Activated CD8-positive, alpha-beta T cell treated with anti-CD3 and anti-CD28 coated beads for 36 hours (primary cell): ENCODE results near the gene IL21. TPM values are rescaled to one million over a fixed set of nuclear protein-coding genes. Genes with fewer than 3 reads are reported as not detected.
"Not testable (repeated sequence)": the region's sequence is repeated elsewhere in the genome, so short reads cannot be mapped to it uniquely, and the experiment has no call there.

ENCODE experiments used
- ATAC-seq: fragments of 200-7000 bp; cut with Tn5 transposase; one replicate; pipeline ENCODE4 v1.10.0; 2021; ENCODE audit warnings: mild to moderate bottlenecking, moderate library complexity
- CTCF ChIA-PET: fragments of 350-600 bp; sonication (Branson Sonifier 250); formaldehyde crosslinking; loops from one replicate; lab custom pipeline; 2021; ENCODE audit warnings: antibody characterized with exemption; lab: Charles Lee
- POLR2A ChIA-PET: fragments of 350-600 bp; sonication (Branson Sonifier 250); formaldehyde crosslinking; loops from one replicate; lab custom pipeline; 2021; ENCODE audit warnings: antibody characterized with exemption; lab: Charles Lee
- DNase-seq: peaks from one replicate; pipeline ENCODE4 v3.0.0-alpha.2; 2020
- H3K27ac Mint-ChIP-seq: one replicate; pipeline ENCODE4 v1.8.0; 2021; ENCODE audit warnings: mild to moderate bottlenecking, mixed read lengths
- H3K27me3 Mint-ChIP-seq: one replicate; pipeline ENCODE4 v1.8.0; 2021; ENCODE audit warnings: mixed read lengths
- H3K36me3 Mint-ChIP-seq: one replicate; pipeline ENCODE4 v1.8.0; 2021; ENCODE audit warnings: low read depth, mixed read lengths
- H3K4me1 Mint-ChIP-seq: one replicate; pipeline ENCODE4 v1.8.0; 2021; ENCODE audit warnings: low read depth, mixed read lengths
- H3K4me3 Mint-ChIP-seq: one replicate; pipeline ENCODE4 v1.8.0; 2021; ENCODE audit warnings: mild to moderate bottlenecking, moderate library complexity, mixed read lengths
- H3K9me3 Mint-ChIP-seq: one replicate; pipeline ENCODE4 v1.8.0; 2021; ENCODE audit warnings: mixed read lengths
- CTCF ChIP-seq: fragments of 200-600 bp; IDR thresholded peaks from one replicate; pipeline ENCODE4 v1.8.0; 2022; ENCODE audit warnings: antibody characterized with exemption, mild to moderate bottlenecking
- intact Hi-C: fragments of 100-400 bp; cut with micrococcal nuclease; formaldehyde crosslinking; loops from one replicate; pipeline ENCODE4 v1.10.0; 2022
- total RNA-seq, 2 experiments: library from RNA; stranded (reverse); gene quantifications; one replicate each; pipeline ENCODE4 v1.2.3, GENCODE V29; 2021

IL21 gene
- total RNA-seq, 2 experiments from 2014 or later: 0.09 to 0.52 TPM

GRCh38 chr4:122577808-122578781, 42.8 kb downstream of the IL21 start:
- peak; percentile 72 for TF ChIP-seq CTCF
- ChIA-PET POLR2A (interaction anchor here (0.6 to 1.2 kb wide), 4 partner anchors 25 to 370 kb away, joined by 3 to 4 read pairs (median 3); no protein-coding TSS in a partner anchor), CTCF (interaction anchor here (0.6 to 3.5 kb wide), 80 partner anchors 10 to 1093 kb away, joined by 3 to 20 read pairs (median 4); partner anchors contain the start of genes BBS12, BLTP1 and IL2)
- intact Hi-C loops: loop anchor here (2.0 to 5.0 kb wide), 5 partner anchors 36 to 626 kb away; partner anchors contain the start of genes IL2 and TRPC3
- DNase-seq (peak; percentile 84), ATAC-seq (peak; percentile 69)
- Mint-ChIP-seq H3K9me3 (no peaks in the 10 kb centered on the region), H3K4me3 (peak overlapping the region; percentile 70), H3K4me1 (peaks cover 33% of the 10 kb centered on the region), H3K36me3 (no peaks in the 10 kb centered on the region), H3K27ac (peak overlapping the region; percentile 91), H3K27me3 (peaks cover 6% of the 10 kb centered on the region)

- H3K36me3 Mint-ChIP-seq: no peaks in the 10 kb centered on the region
- peaks cover 29% of the 10 kb centered on the region for H3K4me1 Mint-ChIP-seq
- ATAC-seq (peak; percentile 43), DNase-seq (peak; percentile 13)
- intact Hi-C loops: loop anchor here (5.0 kb wide), 4 partner anchors 35 to 625 kb away; partner anchors contain the start of gene TRPC3
- peaks cover 9% of the 10 kb centered on the region for H3K27me3 Mint-ChIP-seq
- TF ChIP-seq CTCF: peak; percentile 0
- H3K9me3 Mint-ChIP-seq: no peaks in the 10 kb centered on the region
- CTCF ChIA-PET: interaction anchor here (0.6 to 3.5 kb wide), 56 partner anchors 9 to 676 kb away, joined by 3 to 20 read pairs (median 6); partner anchors contain the start of genes BBS12 and IL2
- H3K4me3 Mint-ChIP-seq: no peak overlapping the region
- POLR2A ChIA-PET: no interaction called here
- H3K27ac Mint-ChIP-seq: no peak overlapping the region
Observed at GRCh38 chr4:122577189-122577553, 43.7 kb downstream of the IL21 start.

- Mint-ChIP-seq H3K27me3 (peaks cover 9% of the 10 kb centered on the region), H3K4me1 (peaks cover 29% of the 10 kb centered on the region), H3K36me3 (no peaks in the 10 kb centered on the region), H3K9me3 (no peaks in the 10 kb centered on the region), H3K4me3 (no peak overlapping the region), H3K27ac (peak overlapping the region; percentile 63)
- intact Hi-C loops: loop anchor here (5.0 kb wide), 4 partner anchors 34 to 624 kb away; partner anchors contain the start of gene TRPC3
- DNase-seq: peak; percentile 45
- peak; percentile 47 for ATAC-seq
- POLR2A ChIA-PET: interaction anchor here (0.6 kb wide), 1 partner anchor 673 kb away, joined by 3 read pairs; no protein-coding TSS in a partner anchor
- TF ChIP-seq CTCF: peak; percentile 76
- CTCF ChIA-PET: interaction anchor here (0.7 to 3.5 kb wide), 48 partner anchors 9 to 676 kb away, joined by 3 to 20 read pairs (median 5); partner anchors contain the start of genes BBS12 and IL2
Observed at GRCh38 chr4:122576261-122577188, 44.3 kb downstream of the IL21 start.

- H3K9me3 Mint-ChIP-seq, DNase-seq, H3K36me3 Mint-ChIP-seq, POLR2A ChIA-PET, ATAC-seq, H3K4me3 Mint-ChIP-seq, intact Hi-C loops, CTCF ChIA-PET, H3K27ac Mint-ChIP-seq: not testable (repeated sequence)
- peaks cover 27% of the 10 kb centered on the region for H3K4me1 Mint-ChIP-seq
- H3K27me3 Mint-ChIP-seq: peaks cover 12% of the 10 kb centered on the region
Observed at GRCh38 chr4:122574347-122574746, 46.5 kb downstream of the IL21 start.
